Motor neuron (in vitro differentiated cells): Measurements from ENCODE around the gene OGFOD3. TPM values are rescaled to one million over a fixed set of nuclear protein-coding genes. Genes with fewer than 3 reads are reported as not detected.
"Not testable (repeated sequence)": the region's sequence is repeated elsewhere in the genome, so short reads cannot be mapped to it uniquely, and the experiment has no call there.

ENCODE experiments used
- ATAC-seq, 8 experiments: fragments of 200-7000 bp; cut with Tn5 transposase; replicated peaks in 6 of 8; 2 replicates each; pipeline ENCODE4 v1.8.0; 2021; ENCODE audit warnings: mild to moderate bottlenecking in 8 of 8, moderate library complexity in 8 of 8
- H3K27ac ChIP-seq, 2 donors: fragments of 250-450 bp; sonication (Bioruptor Pico); 2 replicates each; pipeline ENCODE4 v1.9.0; 2021; ENCODE audit warnings: antibody characterized with exemption in 2 of 2, mild to moderate bottlenecking in 2 of 2, moderate library complexity in 1 of 2
- H3K4me1 ChIP-seq, 2 donors: fragments of 250-450 bp; sonication (Bioruptor Pico); replicated peaks in 1 of 2; 2 replicates each; pipeline ENCODE4 v1.6.1; 2021; ENCODE audit warnings: antibody characterized with exemption in 2 of 2, mild to moderate bottlenecking in 2 of 2, moderate library complexity in 1 of 2
- H3K4me3 ChIP-seq, 5 donors: fragments of 250-450 bp; sonication (Bioruptor Pico); 2 replicates each; pipeline ENCODE4 v1.9.0; 2021; ENCODE audit warnings: antibody characterized with exemption in 5 of 5, mild to moderate bottlenecking in 5 of 5, moderate library complexity in 4 of 5
- WGBS, 10 experiments: fragments of 450-650 bp; shearing (Covaris generic); methylation state at CpG; one replicate each; pipeline ENCODE4 v1.0.0; 2022; 5-methylcytosine and 5-hydroxymethylcytosine counted together
- in situ Hi-C, 9 experiments: fragments of 400-800 bp; cut with MboI; loops; one replicate each; pipeline ENCODE4 v1.15.0; 2021; ENCODE audit warnings: low sequenced_read_pairs in 9 of 9, low pct_unique_long_range_greater_than_20kb in 2 of 9; ENCODE audit not compliant: unreplicated experiment in 9 of 9
- total RNA-seq, 8 experiments: library from RNA; unstranded; fragments of 300-600 nt; gene quantifications; 2 replicates each; pipeline versions ENCODE4 v1.2.3 to v1.2.4, GENCODE V29; 2022

The OGFOD3 gene
- total RNA-seq, 8 experiments from 2014 or later, result 8.1 to 24.5 (median 20.2) TPM

- Histone ChIP-seq H3K4me3 (no peak overlapping the region), H3K4me1 (peaks cover 17 to 25% of the 10 kb centered on the region in 2 donors), H3K27ac (no peak overlapping the region)
- ATAC-seq, result peak in 2 of 8 experiments; percentile 63 to 74
- in situ Hi-C loops, result no loop called here
- 42 to 92% (median 82%) methylated on average over 1 to 7 of the region's 7 CpGs; no CpG with 5 or more reads in 1 of the 10 experiments for WGBS, 10 experiments
These were observed 51.6 kb downstream of the OGFOD3 start for GRCh38 chr17:82366749-82367148.

- Histone ChIP-seq H3K27ac (no peak overlapping the region), H3K4me3 (no peak overlapping the region), H3K4me1 (peaks cover 7 to 20% of the 10 kb centered on the region in 2 donors)
- 0 to 90% (median 75%) methylated on average over 1 to 4 of the region's 6 CpGs; no CpG with 5 or more reads in 5 of the 10 experiments for WGBS, 10 experiments
- in situ Hi-C loops, result no loop called here
- no peak for ATAC-seq
These were observed 52.6 kb downstream of the OGFOD3 start for GRCh38 chr17:82365606-82366295.

- Histone ChIP-seq H3K27ac (no peak overlapping the region), H3K4me3 (no peak overlapping the region), H3K4me1 (peaks cover 16 to 33% of the 10 kb centered on the region in 2 donors)
- in situ Hi-C loops, result no loop called here
- no peak for ATAC-seq
- 50 to 100% (median 82%) methylated on average over 1 to 5 of the region's 6 CpGs; no CpG with 5 or more reads in 6 of the 10 experiments for WGBS, 10 experiments
These were observed 56.3 kb downstream of the OGFOD3 start for GRCh38 chr17:82361885-82362633.

- in situ Hi-C loops, result loop anchor here in 2 of 9 experiments (10.0 kb wide), 2 partner anchors 45 to 55 kb away; partner anchors contain the start of genes HEXD (in 1 of the 2) and OGFOD3 (in 1 of the 2)
- H3K4me1 ChIP-seq, result peaks cover 10 to 13% of the 10 kb centered on the region in 2 donors
- H3K4me3 ChIP-seq, H3K27ac ChIP-seq, ATAC-seq: not testable (repeated sequence)
- WGBS, 10 experiments, result no CpG with 5 or more reads among the region's 1 CpG
These were observed 58.8 kb downstream of the OGFOD3 start for GRCh38 chr17:82359451-82360074.

- in situ Hi-C loops, result loop anchor here in 2 of 9 experiments (10.0 kb wide), 2 partner anchors 46 to 56 kb away; partner anchors contain the start of genes HEXD (in 1 of the 2) and OGFOD3 (in 1 of the 2)
- Histone ChIP-seq H3K4me3 (no peak within 1 kb of the TSS), H3K4me1 (peaks cover 10 to 13% of the 10 kb centered on the region in 2 donors), H3K27ac (no peak within 1 kb of the TSS)
- 42 to 82% (median 69%) methylated on average over 3 to 17 of the region's 21 CpGs for WGBS, 10 experiments
- ATAC-seq, result peak in 6 of 8 experiments; percentile 51 to 90 (median 62)
These were observed 59.7 kb downstream of the OGFOD3 start, which contains the start of gene TEX19 for GRCh38 chr17:82358465-82359350. Gene TEX19 (plus strand): TSS chr17:82359247. CDS start chr17:82362151, 2,904 bp downstream.

- peak in 4 of 8 experiments; percentile 2 to 11 (median 3) for ATAC-seq
- H3K27ac ChIP-seq, result no peak overlapping the region
- in situ Hi-C loops, result loop anchor here in 2 of 9 experiments (10.0 kb wide), 2 partner anchors 47 to 57 kb away; partner anchors contain the start of genes HEXD (in 1 of the 2) and OGFOD3 (in 1 of the 2)
- no peak overlapping the region for H3K4me3 ChIP-seq
- peaks cover 10 to 13% of the 10 kb centered on the region in 2 donors for H3K4me1 ChIP-seq
- WGBS, 10 experiments, result 100% methylated on average over 1 of the region's 2 CpGs; no CpG with 5 or more reads in 9 of the 10 experiments
These were observed 61.0 kb downstream of the OGFOD3 start for GRCh38 chr17:82357394-82357793.

GRCh38 chr17:82356845-82357355 is 61.5 kb downstream of the OGFOD3 start:
- Histone ChIP-seq H3K4me1 (peaks cover 10 to 13% of the 10 kb centered on the region in 2 donors), H3K27ac (no peak overlapping the region), H3K4me3 (no peak overlapping the region)
- ATAC-seq, result peak in 4 of 8 experiments; percentile 26 to 48 (median 42)
- in situ Hi-C loops, result loop anchor here in 2 of 9 experiments (10.0 kb wide), 2 partner anchors 48 to 58 kb away; partner anchors contain the start of genes HEXD (in 1 of the 2) and OGFOD3 (in 1 of the 2)
- 50 to 59% methylated on average over 1 to 3 of the region's 20 CpGs; no CpG with 5 or more reads in 8 of the 10 experiments for WGBS, 10 experiments

- H3K4me1 ChIP-seq, result peaks cover 13 to 15% of the 10 kb centered on the region in 2 donors
- WGBS, 10 experiments, result 0 to 84% (median 66%) methylated on average over 1 to 7 of the region's 11 CpGs; no CpG with 5 or more reads in 4 of the 10 experiments
- H3K4me3 ChIP-seq, result no peak overlapping the region
- ATAC-seq, result no peak
- in situ Hi-C loops, result loop anchor here in 2 of 9 experiments (10.0 kb wide), 2 partner anchors 49 to 59 kb away; partner anchors contain the start of genes HEXD (in 1 of the 2) and OGFOD3 (in 1 of the 2)
- no peak overlapping the region for H3K27ac ChIP-seq
These were observed 62.5 kb downstream of the OGFOD3 start for GRCh38 chr17:82355770-82356427.

- H3K4me3 ChIP-seq, result no peak overlapping the region
- H3K4me1 ChIP-seq, result peaks cover 13 to 15% of the 10 kb centered on the region in 2 donors
- 33 to 100% (median 60%) methylated on average over 1 to 3 of the region's 7 CpGs; no CpG with 5 or more reads in 3 of the 10 experiments for WGBS, 10 experiments
- H3K27ac ChIP-seq, result no peak overlapping the region
- in situ Hi-C loops, result loop anchor here in 2 of 9 experiments (10.0 kb wide), 2 partner anchors 50 to 60 kb away; partner anchors contain the start of genes HEXD (in 1 of the 2) and OGFOD3 (in 1 of the 2)
- ATAC-seq, result no peak
These were observed 63.5 kb downstream of the OGFOD3 start for GRCh38 chr17:82354804-82355308.

GRCh38 chr17:82353484-82353883 is 64.9 kb downstream of the OGFOD3 start:
- WGBS, 10 experiments, result no CpG with 5 or more reads among the region's 8 CpGs
- no peak for ATAC-seq
- in situ Hi-C loops, result loop anchor here in 2 of 9 experiments (10.0 kb wide), 2 partner anchors 51 to 61 kb away; partner anchors contain the start of genes HEXD (in 1 of the 2) and OGFOD3 (in 1 of the 2)
- Histone ChIP-seq H3K4me1 (peaks cover 16 to 19% of the 10 kb centered on the region in 2 donors), H3K27ac (no peak overlapping the region), H3K4me3 (no peak overlapping the region)
